HEK293 (cell line): ENCODE data around the gene OR4A47.
"Not testable (repeated sequence)": the region's sequence is repeated elsewhere in the genome, so short reads cannot be mapped to it uniquely, and the experiment has no call there.

Experiments
- GLIS2 ChIP-seq: fragments of 450-650 bp; formaldehyde crosslinking; IDR thresholded peaks from 2 replicates; pipeline ENCODE4 v1.5.1; 2016; ENCODE audit warnings: missing biosample characterization, missing genetic modification characterization
- IKZF3 ChIP-seq: fragments of 450-650 bp; IDR thresholded peaks from 2 replicates; pipeline ENCODE4 v1.5.0; 2018; ENCODE audit warnings: missing biosample characterization, mild to moderate bottlenecking, missing genetic modification characterization, moderate library complexity
- ZNF10 ChIP-seq: fragments of 450-650 bp; formaldehyde crosslinking; IDR thresholded peaks from 2 replicates; pipeline ENCODE4 v1.5.1; 2017; ENCODE audit warnings: missing biosample characterization, missing genetic modification characterization
- ZNF514 ChIP-seq: fragments of 450-650 bp; formaldehyde crosslinking; IDR thresholded peaks from 2 replicates; pipeline ENCODE4 v1.5.1; 2016; ENCODE audit warnings: missing biosample characterization, missing genetic modification characterization
- TF ChIP-seq, protein P1 (sequence below): fragments of 450-650 bp; formaldehyde crosslinking; IDR thresholded peaks from 2 replicates; pipeline ENCODE4 v1.5.1; 2016; ENCODE audit warnings: missing biosample characterization, missing genetic modification characterization
- TF ChIP-seq, protein P2 (sequence below): fragments of 450-650 bp; formaldehyde crosslinking; IDR thresholded peaks from 2 replicates; pipeline ENCODE4 v1.5.1; 2016; ENCODE audit warnings: missing biosample characterization, missing genetic modification characterization

DNA sequence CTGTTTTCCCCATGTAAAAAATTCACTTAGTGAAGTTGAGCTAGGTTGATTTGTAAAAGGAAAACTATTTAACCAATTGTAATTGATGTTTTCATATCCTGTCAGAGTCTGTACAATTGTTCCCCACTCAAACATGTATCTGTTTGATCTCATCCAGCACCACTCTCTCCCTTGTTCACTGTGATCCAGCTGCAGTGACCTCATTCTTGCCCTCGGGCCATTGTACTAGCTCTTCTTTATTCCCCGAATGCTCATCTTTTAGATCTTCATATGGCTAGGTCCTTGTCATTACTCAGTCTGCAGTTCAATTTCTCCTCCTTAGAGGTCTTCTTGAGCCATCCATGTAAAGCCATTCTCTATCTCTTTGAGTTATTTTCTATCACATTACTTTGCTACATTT, 14.6 kb upstream of the OR4A47 start:
- TF ChIP-seq, protein P1, sequence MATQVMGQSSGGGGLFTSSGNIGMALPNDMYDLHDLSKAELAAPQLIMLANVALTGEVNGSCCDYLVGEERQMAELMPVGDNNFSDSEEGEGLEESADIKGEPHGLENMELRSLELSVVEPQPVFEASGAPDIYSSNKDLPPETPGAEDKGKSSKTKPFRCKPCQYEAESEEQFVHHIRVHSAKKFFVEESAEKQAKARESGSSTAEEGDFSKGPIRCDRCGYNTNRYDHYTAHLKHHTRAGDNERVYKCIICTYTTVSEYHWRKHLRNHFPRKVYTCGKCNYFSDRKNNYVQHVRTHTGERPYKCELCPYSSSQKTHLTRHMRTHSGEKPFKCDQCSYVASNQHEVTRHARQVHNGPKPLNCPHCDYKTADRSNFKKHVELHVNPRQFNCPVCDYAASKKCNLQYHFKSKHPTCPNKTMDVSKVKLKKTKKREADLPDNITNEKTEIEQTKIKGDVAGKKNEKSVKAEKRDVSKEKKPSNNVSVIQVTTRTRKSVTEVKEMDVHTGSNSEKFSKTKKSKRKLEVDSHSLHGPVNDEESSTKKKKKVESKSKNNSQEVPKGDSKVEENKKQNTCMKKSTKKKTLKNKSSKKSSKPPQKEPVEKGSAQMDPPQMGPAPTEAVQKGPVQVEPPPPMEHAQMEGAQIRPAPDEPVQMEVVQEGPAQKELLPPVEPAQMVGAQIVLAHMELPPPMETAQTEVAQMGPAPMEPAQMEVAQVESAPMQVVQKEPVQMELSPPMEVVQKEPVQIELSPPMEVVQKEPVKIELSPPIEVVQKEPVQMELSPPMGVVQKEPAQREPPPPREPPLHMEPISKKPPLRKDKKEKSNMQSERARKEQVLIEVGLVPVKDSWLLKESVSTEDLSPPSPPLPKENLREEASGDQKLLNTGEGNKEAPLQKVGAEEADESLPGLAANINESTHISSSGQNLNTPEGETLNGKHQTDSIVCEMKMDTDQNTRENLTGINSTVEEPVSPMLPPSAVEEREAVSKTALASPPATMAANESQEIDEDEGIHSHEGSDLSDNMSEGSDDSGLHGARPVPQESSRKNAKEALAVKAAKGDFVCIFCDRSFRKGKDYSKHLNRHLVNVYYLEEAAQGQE (tag by site-specific recombination) = not testable (repeated sequence)
- TF ChIP-seq, protein P2, sequence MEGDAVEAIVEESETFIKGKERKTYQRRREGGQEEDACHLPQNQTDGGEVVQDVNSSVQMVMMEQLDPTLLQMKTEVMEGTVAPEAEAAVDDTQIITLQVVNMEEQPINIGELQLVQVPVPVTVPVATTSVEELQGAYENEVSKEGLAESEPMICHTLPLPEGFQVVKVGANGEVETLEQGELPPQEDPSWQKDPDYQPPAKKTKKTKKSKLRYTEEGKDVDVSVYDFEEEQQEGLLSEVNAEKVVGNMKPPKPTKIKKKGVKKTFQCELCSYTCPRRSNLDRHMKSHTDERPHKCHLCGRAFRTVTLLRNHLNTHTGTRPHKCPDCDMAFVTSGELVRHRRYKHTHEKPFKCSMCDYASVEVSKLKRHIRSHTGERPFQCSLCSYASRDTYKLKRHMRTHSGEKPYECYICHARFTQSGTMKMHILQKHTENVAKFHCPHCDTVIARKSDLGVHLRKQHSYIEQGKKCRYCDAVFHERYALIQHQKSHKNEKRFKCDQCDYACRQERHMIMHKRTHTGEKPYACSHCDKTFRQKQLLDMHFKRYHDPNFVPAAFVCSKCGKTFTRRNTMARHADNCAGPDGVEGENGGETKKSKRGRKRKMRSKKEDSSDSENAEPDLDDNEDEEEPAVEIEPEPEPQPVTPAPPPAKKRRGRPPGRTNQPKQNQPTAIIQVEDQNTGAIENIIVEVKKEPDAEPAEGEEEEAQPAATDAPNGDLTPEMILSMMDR = not testable (repeated sequence)
- TF ChIP-seq GLIS2; IKZF3 (tag by site-specific recombination); ZNF10 (tag by site-specific recombination); ZNF514 (tag by site-specific recombination): not testable (repeated sequence)
